Measurements from ENCODE around the gene CHMP2A.
"Not testable (repeated sequence)": the region's sequence is repeated elsewhere in the genome, so short reads cannot be mapped to it uniquely, and the experiment has no call there.

Gene CHMP2A

DNA sequence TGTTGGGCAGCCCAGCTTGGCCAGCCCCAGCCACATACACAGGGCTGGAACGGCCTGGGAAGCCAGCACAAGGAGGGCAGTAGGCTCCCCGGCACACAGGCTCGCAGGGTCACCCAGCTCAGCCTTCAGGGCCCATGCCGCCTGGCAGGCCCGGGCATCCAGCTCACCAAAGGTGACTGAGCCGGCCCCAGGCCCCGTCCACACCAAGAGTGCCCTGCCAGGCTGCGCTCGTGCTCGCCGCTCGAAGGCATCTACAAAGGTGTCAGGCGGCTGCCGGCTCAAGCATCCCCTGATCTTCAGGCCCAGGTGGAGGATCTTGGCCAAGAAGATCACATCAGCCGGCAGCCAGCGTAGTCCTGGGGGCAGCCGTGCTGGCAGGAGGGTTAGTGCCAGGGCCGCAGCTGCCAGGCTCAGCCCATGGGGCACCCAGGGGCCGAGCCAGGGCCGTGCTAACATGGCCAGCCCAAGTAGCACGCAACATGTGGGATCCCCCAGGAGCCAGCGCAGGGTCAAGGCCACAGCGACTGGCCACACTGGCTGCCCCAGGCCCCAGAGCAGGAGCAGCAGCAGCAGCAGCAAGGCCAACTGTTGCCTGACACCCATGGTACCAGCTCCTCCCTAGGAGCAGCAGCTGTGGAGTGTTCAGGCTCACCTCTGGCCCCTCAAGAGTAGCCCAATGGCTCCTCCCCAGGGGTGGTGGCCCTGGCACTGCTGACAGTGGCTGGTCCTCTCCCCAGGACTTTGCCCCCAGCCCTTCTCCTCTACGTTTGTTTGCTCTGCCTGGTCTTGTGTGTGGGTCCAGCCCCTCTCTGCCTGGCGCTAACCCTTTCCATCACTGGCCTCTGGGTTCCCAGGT lies 43.3 kb downstream of the CHMP2A start, which contains the start of gene SLC27A5:
TSS of gene SLC27A5 (minus strand) at position 640 of the 856 bp plus-strand sequence. CDS start at position 603, 37 bp downstream.
- DNase-seq (ENCODE audit: low read depth) = no peak

GRCh38 chr19:58510084-58510862 lies 44.6 kb downstream of the CHMP2A start:
- DNase-seq (ENCODE audit: low read depth) = no peak

- no peak for DNase-seq (ENCODE audit: low read depth)
Measured at GRCh38 chr19:58509731-58510083, 45.2 kb downstream of the CHMP2A start.

DNA sequence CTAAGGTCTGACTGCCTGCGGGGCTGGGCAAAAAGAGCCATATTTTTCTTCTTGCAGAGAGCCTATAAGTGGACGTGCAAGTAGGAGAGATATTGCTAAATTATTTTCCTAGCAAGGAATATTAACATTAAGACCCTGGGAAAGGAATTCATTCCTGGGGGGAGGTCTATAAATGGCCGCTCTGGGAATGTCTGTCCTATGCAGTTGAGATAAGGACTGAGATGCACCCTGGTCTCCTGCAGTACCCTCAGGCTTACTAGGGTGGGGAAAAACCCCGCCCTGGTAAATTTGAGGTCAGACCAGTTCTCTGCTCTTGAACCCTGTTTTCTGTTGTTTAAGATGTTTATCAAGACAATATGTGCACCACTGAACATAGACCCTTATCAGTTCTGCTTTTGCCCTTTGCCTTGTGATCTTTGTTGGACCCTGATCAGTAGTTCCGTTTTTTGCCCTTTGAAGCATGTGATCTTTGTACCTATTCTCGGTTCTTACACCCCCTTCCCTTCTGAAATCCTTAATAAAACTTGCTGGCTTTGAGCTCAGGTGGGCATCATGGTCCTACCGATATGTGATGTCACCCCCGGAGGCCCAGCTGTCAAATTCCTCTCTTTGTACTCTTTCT lies 47.2 kb downstream of the CHMP2A start:
- not testable (repeated sequence) for DNase-seq (ENCODE audit: low read depth)
